ENCODE data around the gene NLGN1. TPM values are rescaled to one million over a fixed set of nuclear protein-coding genes. Genes with fewer than 3 reads are reported as not detected.
"Not testable (repeated sequence)": the region's sequence is repeated elsewhere in the genome, so short reads cannot be mapped to it uniquely, and the experiment has no call there.

The NLGN1 gene
- total RNA-seq, 1 donor from 2014 or later, result 3.9 TPM

- Histone ChIP-seq H3K4me3 (no peak overlapping the region), H3K27ac (no peak overlapping the region), H3K9me3 (no peaks in the 10 kb centered on the region), H3K27me3 (ENCODE audit: low read depth) (no peaks in the 10 kb centered on the region), H3K36me3 (no peaks in the 10 kb centered on the region), H3K4me1 (no peaks in the 10 kb centered on the region)
- DNase-seq, result no peak
- no peak for TF ChIP-seq CTCF (IDR thresholded peaks at IDR 0.05)
- ATAC-seq, result no peak
- intact Hi-C loops (cut with DNase I), result no loop called here
Observed at GRCh38 chr3:173589116-173589515, 191.6 kb downstream of the NLGN1 start.

GRCh38 chr3:173591401-173591800 is 193.9 kb downstream of the NLGN1 start:
- no peak for DNase-seq
- intact Hi-C loops (cut with DNase I), result no loop called here
- H3K27me3 ChIP-seq (ENCODE audit: low read depth), result no peaks in the 10 kb centered on the region
- no peak for TF ChIP-seq CTCF (IDR thresholded peaks at IDR 0.05)
- no peak for ATAC-seq
- H3K9me3 ChIP-seq, result no peaks in the 10 kb centered on the region
- H3K27ac ChIP-seq, result no peak overlapping the region
- no peaks in the 10 kb centered on the region for H3K36me3 ChIP-seq
- no peaks in the 10 kb centered on the region for H3K4me1 ChIP-seq
- H3K4me3 ChIP-seq, result no peak overlapping the region

GRCh38 chr3:173594881-173595280 is 197.3 kb downstream of the NLGN1 start:
- ATAC-seq; intact Hi-C loops (cut with DNase I); H3K36me3 ChIP-seq; H3K9me3 ChIP-seq; H3K4me3 ChIP-seq; H3K4me1 ChIP-seq; H3K27me3 ChIP-seq (ENCODE audit: low read depth); H3K27ac ChIP-seq; DNase-seq: not testable (repeated sequence)

- DNase-seq (no peak), ATAC-seq (peak in 1 of 2 donors; percentile 82)
- H3K27ac ChIP-seq, result no peak overlapping the region
- no peak for TF ChIP-seq CTCF (IDR thresholded peaks at IDR 0.05)
- no peak overlapping the region for H3K4me3 ChIP-seq
- H3K4me1 ChIP-seq, result no peaks in the 10 kb centered on the region
- no peaks in the 10 kb centered on the region for H3K9me3 ChIP-seq
- H3K36me3 ChIP-seq, result no peaks in the 10 kb centered on the region
- H3K27me3 ChIP-seq (ENCODE audit: low read depth), result no peaks in the 10 kb centered on the region
- intact Hi-C loops (cut with DNase I), result no loop called here
Observed at GRCh38 chr3:173599673-173600072, 202.1 kb downstream of the NLGN1 start.

- Histone ChIP-seq H3K9me3 (no peaks in the 10 kb centered on the region), H3K27ac (no peak overlapping the region), H3K4me1 (no peaks in the 10 kb centered on the region), H3K4me3 (no peak overlapping the region), H3K36me3 (no peaks in the 10 kb centered on the region), H3K27me3 (ENCODE audit: low read depth) (no peaks in the 10 kb centered on the region)
- ATAC-seq (no peak), DNase-seq (no peak)
- intact Hi-C loops (cut with DNase I), result no loop called here
- no peak for TF ChIP-seq CTCF (IDR thresholded peaks at IDR 0.05)
Observed at GRCh38 chr3:173614522-173614921, 217.0 kb downstream of the NLGN1 start.

- ATAC-seq (no peak), DNase-seq (no peak)
- H3K27me3 ChIP-seq (ENCODE audit: low read depth), result no peaks in the 10 kb centered on the region
- H3K4me3 ChIP-seq, result no peak overlapping the region
- H3K4me1 ChIP-seq, result no peaks in the 10 kb centered on the region
- H3K36me3 ChIP-seq, result no peaks in the 10 kb centered on the region
- H3K9me3 ChIP-seq, result no peaks in the 10 kb centered on the region
- H3K27ac ChIP-seq, result no peak overlapping the region
- no peak for TF ChIP-seq CTCF (IDR thresholded peaks at IDR 0.05)
- intact Hi-C loops (cut with DNase I), result no loop called here
Observed at GRCh38 chr3:173615661-173616060, 218.1 kb downstream of the NLGN1 start.

All from lower lobe of right lung (tissue), 2 donors.